Liver (tissue), 3 donors: Measurements from ENCODE around the gene PPP6R1.

Experiments
- CTCF ChIP-seq: fragments of 150-350 bp; IDR thresholded peaks from 2 replicates; pipeline ENCODE4 v1.5.1; 2017; ENCODE audit warnings: improper control_type of control experiment, low read depth, low read length; ENCODE audit not compliant: missing input control
- FOXA1 ChIP-seq: IDR thresholded peaks from 2 replicates; pipeline ENCODE4 v1.6.1; 2016; ENCODE audit warnings: antibody characterized with exemption
- GABPA ChIP-seq, 2 donors: IDR thresholded peaks in 1 of 2; conservative IDR thresholded peaks in 1 of 2; 2 replicates each; pipeline ENCODE4 v1.6.1; 2016; ENCODE audit warnings: antibody characterized with exemption in 2 of 2, mild to moderate bottlenecking in 1 of 2, moderate library complexity in 1 of 2
- MAX ChIP-seq: IDR thresholded peaks from 2 replicates; pipeline ENCODE4 v1.6.1; 2016; ENCODE audit warnings: antibody characterized with exemption
- RAD21 ChIP-seq, 2 donors: IDR thresholded peaks; 2 replicates each; pipeline ENCODE4 v1.6.1; 2016; ENCODE audit warnings: antibody characterized with exemption in 2 of 2, mild to moderate bottlenecking in 2 of 2
- RXRA ChIP-seq, 2 donors: IDR thresholded peaks; 2 replicates each; pipeline ENCODE4 v1.6.1; 2017 to 2018; ENCODE audit warnings: antibody characterized with exemption in 2 of 2, mild to moderate bottlenecking in 1 of 2
- SP1 ChIP-seq: IDR thresholded peaks from 2 replicates; pipeline ENCODE4 v1.6.1; 2018; ENCODE audit warnings: antibody characterized with exemption, mild to moderate bottlenecking
- TAF1 ChIP-seq: conservative IDR thresholded peaks from 2 replicates; pipeline ENCODE4 v1.6.1; 2016; ENCODE audit warnings: antibody characterized with exemption, mild to moderate bottlenecking
- ZBTB33 ChIP-seq: IDR thresholded peaks from 2 replicates; pipeline ENCODE4 v1.6.1; 2016; ENCODE audit warnings: antibody characterized with exemption
- TF ChIP-seq, protein P1 (sequence below): IDR thresholded peaks from 2 replicates; pipeline ENCODE4 v1.6.1; 2016; ENCODE audit warnings: antibody characterized with exemption
- TF ChIP-seq, protein P2 (sequence below): IDR thresholded peaks from 2 replicates; pipeline ENCODE4 v1.6.1; 2016; ENCODE audit warnings: antibody characterized with exemption, mild to moderate bottlenecking
- donor health status: healthy.
- donor health status: healthy.

DNA sequence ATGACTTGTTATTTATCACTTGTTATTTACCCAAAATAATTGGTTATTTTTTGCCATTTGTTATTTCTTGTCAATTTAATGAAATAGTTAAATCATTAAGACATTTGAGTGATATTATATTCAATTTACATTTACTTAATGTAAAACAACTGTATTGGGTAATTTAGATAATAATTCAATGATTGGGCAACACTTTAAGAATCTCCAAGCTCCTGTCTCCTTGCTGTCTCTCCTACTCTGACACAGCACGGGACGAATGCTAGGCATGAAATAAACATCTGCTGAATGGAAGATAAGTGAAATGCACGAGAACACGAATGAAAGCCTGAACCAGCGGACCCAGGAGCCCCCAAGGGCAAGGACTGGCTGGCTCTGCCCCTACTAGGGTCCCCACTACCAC lies 5.7 kb upstream of the PPP6R1 start:
- TF ChIP-seq CTCF = no peak
- no peak for TF ChIP-seq RXRA (IDR thresholded peaks at IDR 0.05)
- TF ChIP-seq GABPA (IDR thresholded peaks at IDR 0.05 in 1 of 2, conservative IDR thresholded peaks at IDR 0.05 in 1 of 2) = no peak
- no peak for TF ChIP-seq MAX
- no peak for TF ChIP-seq TAF1
- TF ChIP-seq, protein P1, sequence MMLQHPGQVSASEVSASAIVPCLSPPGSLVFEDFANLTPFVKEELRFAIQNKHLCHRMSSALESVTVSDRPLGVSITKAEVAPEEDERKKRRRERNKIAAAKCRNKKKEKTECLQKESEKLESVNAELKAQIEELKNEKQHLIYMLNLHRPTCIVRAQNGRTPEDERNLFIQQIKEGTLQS = no peak
- TF ChIP-seq, protein P2, sequence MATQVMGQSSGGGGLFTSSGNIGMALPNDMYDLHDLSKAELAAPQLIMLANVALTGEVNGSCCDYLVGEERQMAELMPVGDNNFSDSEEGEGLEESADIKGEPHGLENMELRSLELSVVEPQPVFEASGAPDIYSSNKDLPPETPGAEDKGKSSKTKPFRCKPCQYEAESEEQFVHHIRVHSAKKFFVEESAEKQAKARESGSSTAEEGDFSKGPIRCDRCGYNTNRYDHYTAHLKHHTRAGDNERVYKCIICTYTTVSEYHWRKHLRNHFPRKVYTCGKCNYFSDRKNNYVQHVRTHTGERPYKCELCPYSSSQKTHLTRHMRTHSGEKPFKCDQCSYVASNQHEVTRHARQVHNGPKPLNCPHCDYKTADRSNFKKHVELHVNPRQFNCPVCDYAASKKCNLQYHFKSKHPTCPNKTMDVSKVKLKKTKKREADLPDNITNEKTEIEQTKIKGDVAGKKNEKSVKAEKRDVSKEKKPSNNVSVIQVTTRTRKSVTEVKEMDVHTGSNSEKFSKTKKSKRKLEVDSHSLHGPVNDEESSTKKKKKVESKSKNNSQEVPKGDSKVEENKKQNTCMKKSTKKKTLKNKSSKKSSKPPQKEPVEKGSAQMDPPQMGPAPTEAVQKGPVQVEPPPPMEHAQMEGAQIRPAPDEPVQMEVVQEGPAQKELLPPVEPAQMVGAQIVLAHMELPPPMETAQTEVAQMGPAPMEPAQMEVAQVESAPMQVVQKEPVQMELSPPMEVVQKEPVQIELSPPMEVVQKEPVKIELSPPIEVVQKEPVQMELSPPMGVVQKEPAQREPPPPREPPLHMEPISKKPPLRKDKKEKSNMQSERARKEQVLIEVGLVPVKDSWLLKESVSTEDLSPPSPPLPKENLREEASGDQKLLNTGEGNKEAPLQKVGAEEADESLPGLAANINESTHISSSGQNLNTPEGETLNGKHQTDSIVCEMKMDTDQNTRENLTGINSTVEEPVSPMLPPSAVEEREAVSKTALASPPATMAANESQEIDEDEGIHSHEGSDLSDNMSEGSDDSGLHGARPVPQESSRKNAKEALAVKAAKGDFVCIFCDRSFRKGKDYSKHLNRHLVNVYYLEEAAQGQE = no peak
- TF ChIP-seq ZBTB33 = no peak
- TF ChIP-seq SP1 = no peak
- no peak for TF ChIP-seq RAD21 (IDR thresholded peaks at IDR 0.05)
- TF ChIP-seq FOXA1 = no peak
